Measurements from ENCODE around the gene ATP2B3.

DNA sequence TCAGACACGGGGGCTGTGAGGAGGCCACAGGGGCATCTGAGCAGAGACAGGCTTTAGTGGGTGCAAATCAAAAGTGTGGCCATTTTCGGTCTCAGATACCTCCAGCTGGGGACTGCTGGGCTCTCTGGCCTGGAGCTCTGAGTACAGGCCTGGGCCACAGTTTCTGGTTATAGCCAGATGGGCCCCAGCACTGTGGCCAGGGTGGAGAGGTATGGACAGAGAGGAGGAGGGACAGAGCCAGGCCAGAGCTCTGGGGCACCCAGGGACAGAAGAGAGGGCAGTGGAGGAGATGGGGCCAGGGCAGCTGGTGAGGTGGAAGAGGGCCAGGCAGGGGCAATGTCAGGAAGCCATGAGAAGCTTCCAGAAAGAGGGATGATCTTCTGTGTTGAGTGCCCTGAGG lies 61.4 kb downstream of the ATP2B3 start:
- TF ChIP-seq POLR2AphosphoS5 (IDR thresholded peaks at IDR 0.05) (no peak), POLR2A (IDR thresholded peaks at IDR 0.05) (no peak), CTCF (IDR thresholded peaks at IDR 0.05) (no peak)

All from suprapubic skin (tissue), 4 donors.